ENCODE measurements around the gene LEMD1.

LEMD1 gene

DNA sequence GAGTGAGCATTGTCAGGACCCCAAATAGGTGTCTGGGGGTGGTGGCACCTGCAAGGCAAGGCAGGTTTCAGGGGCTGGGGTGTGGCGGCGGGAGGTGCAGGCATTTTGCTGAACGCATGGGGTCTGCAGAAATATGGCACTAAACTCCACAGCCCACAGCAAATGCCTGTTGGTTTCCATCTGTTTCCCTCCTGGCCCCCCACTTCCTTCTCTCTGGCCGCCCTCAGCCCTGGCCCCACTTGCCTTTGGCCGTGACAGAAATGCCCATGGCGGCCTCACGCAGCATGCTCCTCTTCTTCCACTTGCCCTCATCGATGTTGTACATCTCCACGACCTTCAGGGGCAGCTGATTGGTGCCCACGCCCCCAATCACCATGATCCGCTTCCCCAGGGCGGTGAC, 78.9 kb downstream of the LEMD1 start:
- H3K9ac ChIP-seq (ENCODE audit: low read length) = no peak overlapping the region
- TF ChIP-seq, protein P1, sequence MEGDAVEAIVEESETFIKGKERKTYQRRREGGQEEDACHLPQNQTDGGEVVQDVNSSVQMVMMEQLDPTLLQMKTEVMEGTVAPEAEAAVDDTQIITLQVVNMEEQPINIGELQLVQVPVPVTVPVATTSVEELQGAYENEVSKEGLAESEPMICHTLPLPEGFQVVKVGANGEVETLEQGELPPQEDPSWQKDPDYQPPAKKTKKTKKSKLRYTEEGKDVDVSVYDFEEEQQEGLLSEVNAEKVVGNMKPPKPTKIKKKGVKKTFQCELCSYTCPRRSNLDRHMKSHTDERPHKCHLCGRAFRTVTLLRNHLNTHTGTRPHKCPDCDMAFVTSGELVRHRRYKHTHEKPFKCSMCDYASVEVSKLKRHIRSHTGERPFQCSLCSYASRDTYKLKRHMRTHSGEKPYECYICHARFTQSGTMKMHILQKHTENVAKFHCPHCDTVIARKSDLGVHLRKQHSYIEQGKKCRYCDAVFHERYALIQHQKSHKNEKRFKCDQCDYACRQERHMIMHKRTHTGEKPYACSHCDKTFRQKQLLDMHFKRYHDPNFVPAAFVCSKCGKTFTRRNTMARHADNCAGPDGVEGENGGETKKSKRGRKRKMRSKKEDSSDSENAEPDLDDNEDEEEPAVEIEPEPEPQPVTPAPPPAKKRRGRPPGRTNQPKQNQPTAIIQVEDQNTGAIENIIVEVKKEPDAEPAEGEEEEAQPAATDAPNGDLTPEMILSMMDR (IDR thresholded peaks at IDR 0.05; ENCODE audit: low read length) = no peak
- no peak for TF ChIP-seq EZH2 (optimal IDR thresholded peaks at IDR 0.05; ENCODE audit: low read depth, low read length)
- no peak for TF ChIP-seq EZH2phosphoT487 (IDR thresholded peaks at IDR 0.05; ENCODE audit: low read length)
- peaks cover 6% of the 10 kb centered on the region for H3F3A ChIP-seq (ENCODE audit: insufficient read depth, low read length)
- 0 out of 2 replicates have a peak, but pooled peaks cover 4% of the 10 kb centered on the region for H3K27me3 ChIP-seq (replicated peaks; ENCODE audit: insufficient read depth, low read length)
- no peaks in the 10 kb centered on the region for H3K36me3 ChIP-seq (replicated peaks; ENCODE audit: insufficient read depth, low read length)
- H3K79me2 ChIP-seq (ENCODE audit: low read length) = no peaks in the 10 kb centered on the region
- no peak overlapping the region for H3K4me3 ChIP-seq (ENCODE audit: low read length)
- H3K9me3 ChIP-seq (replicated peaks; ENCODE audit: insufficient read depth, low read length) = no peaks in the 10 kb centered on the region
- H2AFZ ChIP-seq (ENCODE audit: low read length) = no peak overlapping the region
- H3K9me2 ChIP-seq (replicated peaks; ENCODE audit: insufficient read depth, low read length) = no peaks in the 10 kb centered on the region
- H4K20me1 ChIP-seq (ENCODE audit: insufficient read depth, low read length) = no peaks in the 10 kb centered on the region
- H3K4me2 ChIP-seq (ENCODE audit: low read depth, low read length) = no peak overlapping the region
- no peak overlapping the region for H3K27ac ChIP-seq (ENCODE audit: low read length)
- H3K4me1 ChIP-seq (ENCODE audit: low read length) = peaks cover 15% of the 10 kb centered on the region
- no peak for DNase-seq

DNA sequence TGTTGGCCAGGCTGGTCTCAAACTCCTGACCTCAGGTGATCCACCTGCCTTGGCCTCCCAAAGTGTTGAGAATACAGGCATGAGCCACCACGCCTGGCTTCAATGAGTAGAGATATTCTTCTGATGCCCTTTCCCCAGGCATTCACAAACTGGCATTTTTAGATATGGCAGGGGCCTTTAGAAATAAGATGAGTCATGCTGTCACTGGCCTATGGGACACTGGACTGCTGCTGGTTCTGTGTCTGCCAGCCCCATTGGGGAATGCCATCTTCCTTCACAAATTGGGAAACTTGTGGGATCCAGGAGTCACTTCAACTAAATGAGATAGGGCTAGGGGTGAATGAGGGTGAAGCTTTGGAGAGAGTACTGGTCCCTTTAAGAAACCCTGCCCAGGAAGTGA, 81.2 kb downstream of the LEMD1 start:
- no peaks in the 10 kb centered on the region for H3K36me3 ChIP-seq (replicated peaks; ENCODE audit: insufficient read depth, low read length)
- peaks cover 9% of the 10 kb centered on the region for H3K4me1 ChIP-seq (ENCODE audit: low read length)
- TF ChIP-seq EZH2 (optimal IDR thresholded peaks at IDR 0.05; ENCODE audit: low read depth, low read length) (no peak), EZH2phosphoT487 (IDR thresholded peaks at IDR 0.05; ENCODE audit: low read length) (no peak)
- TF ChIP-seq, protein P1 (IDR thresholded peaks at IDR 0.05; ENCODE audit: low read length) = no peak
- DNase-seq = no peak
- H3K4me3 ChIP-seq (ENCODE audit: low read length) = no peak overlapping the region
- 0 out of 2 replicates have a peak, but pooled peaks cover 4% of the 10 kb centered on the region for H3K27me3 ChIP-seq (replicated peaks; ENCODE audit: insufficient read depth, low read length)
- H3K9me3 ChIP-seq (replicated peaks; ENCODE audit: insufficient read depth, low read length) = no peaks in the 10 kb centered on the region
- H3K4me2 ChIP-seq (ENCODE audit: low read depth, low read length) = peak overlapping the region; percentile 2; the same call in 1 of the 2 replicates
- H4K20me1 ChIP-seq (ENCODE audit: insufficient read depth, low read length) = no peaks in the 10 kb centered on the region
- no peaks in the 10 kb centered on the region for H3K9me2 ChIP-seq (replicated peaks; ENCODE audit: insufficient read depth, low read length)
- no peak overlapping the region for H3K27ac ChIP-seq (ENCODE audit: low read length)
- no peak overlapping the region for H3K9ac ChIP-seq (ENCODE audit: low read length)
- no peaks in the 10 kb centered on the region for H3K79me2 ChIP-seq (ENCODE audit: low read length)
- peak overlapping the region; percentile 76 for H2AFZ ChIP-seq (ENCODE audit: low read length)
- no peaks in the 10 kb centered on the region for H3F3A ChIP-seq (ENCODE audit: insufficient read depth, low read length)

DNA sequence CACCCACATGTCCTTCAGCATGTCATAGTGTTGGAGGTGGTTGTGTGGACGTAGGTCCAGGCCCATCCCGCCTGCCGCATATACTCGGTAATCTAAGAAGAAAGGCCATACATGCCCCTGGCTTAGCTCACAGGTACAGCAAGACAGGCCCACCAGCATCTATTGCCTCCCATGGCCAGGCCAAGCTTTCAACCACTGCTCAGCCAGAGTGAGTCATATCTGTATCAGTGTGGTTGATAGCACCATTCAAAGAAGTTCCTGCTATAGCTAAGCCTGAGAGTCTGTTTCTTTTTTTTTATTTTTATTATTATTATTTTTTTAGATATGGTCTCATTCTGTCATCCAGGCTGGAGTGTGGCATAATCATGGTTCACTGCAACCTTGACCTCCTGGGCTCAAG, 82.1 kb downstream of the LEMD1 start:
- 0 out of 2 replicates have a peak, but pooled peaks cover 4% of the 10 kb centered on the region for H3K27me3 ChIP-seq (replicated peaks; ENCODE audit: insufficient read depth, low read length)
- H4K20me1 ChIP-seq (ENCODE audit: insufficient read depth, low read length) = no peaks in the 10 kb centered on the region
- TF ChIP-seq EZH2 (optimal IDR thresholded peaks at IDR 0.05; ENCODE audit: low read depth, low read length) = no peak
- TF ChIP-seq, protein P1 (IDR thresholded peaks at IDR 0.05; ENCODE audit: low read length) = no peak
- TF ChIP-seq EZH2phosphoT487 (IDR thresholded peaks at IDR 0.05; ENCODE audit: low read length) = no peak
- H3K36me3 ChIP-seq (replicated peaks; ENCODE audit: insufficient read depth, low read length) = no peaks in the 10 kb centered on the region
- H3F3A ChIP-seq (ENCODE audit: insufficient read depth, low read length) = no peaks in the 10 kb centered on the region
- DNase-seq = no peak
- no peak overlapping the region for H3K4me2 ChIP-seq (ENCODE audit: low read depth, low read length)
- no peak overlapping the region for H2AFZ ChIP-seq (ENCODE audit: low read length)
- no peak overlapping the region for H3K27ac ChIP-seq (ENCODE audit: low read length)
- H3K9ac ChIP-seq (ENCODE audit: low read length) = no peak overlapping the region
- no peaks in the 10 kb centered on the region for H3K79me2 ChIP-seq (ENCODE audit: low read length)
- H3K4me1 ChIP-seq (ENCODE audit: low read length) = peaks cover 9% of the 10 kb centered on the region
- H3K9me3 ChIP-seq (replicated peaks; ENCODE audit: insufficient read depth, low read length) = no peaks in the 10 kb centered on the region
- H3K9me2 ChIP-seq (replicated peaks; ENCODE audit: insufficient read depth, low read length) = no peaks in the 10 kb centered on the region
- H3K4me3 ChIP-seq (ENCODE audit: low read length) = no peak overlapping the region
